ENCODE results near the gene PIANP.

DNA sequence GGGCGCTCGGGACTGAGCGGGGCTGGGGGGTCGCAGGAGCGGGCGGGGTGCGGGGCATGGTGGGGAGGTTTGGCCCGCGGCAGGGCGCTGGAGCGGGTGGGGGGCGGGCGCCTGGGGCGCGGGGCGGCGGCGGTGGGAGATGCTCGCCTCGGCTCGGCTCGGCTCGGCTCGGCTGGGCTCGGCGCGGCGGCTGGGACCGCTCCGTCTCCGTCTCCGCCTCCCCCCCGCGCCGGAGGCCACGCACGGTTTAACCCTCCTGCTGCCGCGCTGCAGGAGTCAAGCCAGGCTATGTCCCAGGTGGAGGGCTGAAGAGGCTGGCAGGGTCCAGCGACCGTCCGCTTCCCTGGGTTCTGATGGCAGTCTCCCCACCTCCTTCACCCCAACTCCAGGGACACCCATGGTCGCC is at the start of gene PIANP:
- TF ChIP-seq, protein P1, sequence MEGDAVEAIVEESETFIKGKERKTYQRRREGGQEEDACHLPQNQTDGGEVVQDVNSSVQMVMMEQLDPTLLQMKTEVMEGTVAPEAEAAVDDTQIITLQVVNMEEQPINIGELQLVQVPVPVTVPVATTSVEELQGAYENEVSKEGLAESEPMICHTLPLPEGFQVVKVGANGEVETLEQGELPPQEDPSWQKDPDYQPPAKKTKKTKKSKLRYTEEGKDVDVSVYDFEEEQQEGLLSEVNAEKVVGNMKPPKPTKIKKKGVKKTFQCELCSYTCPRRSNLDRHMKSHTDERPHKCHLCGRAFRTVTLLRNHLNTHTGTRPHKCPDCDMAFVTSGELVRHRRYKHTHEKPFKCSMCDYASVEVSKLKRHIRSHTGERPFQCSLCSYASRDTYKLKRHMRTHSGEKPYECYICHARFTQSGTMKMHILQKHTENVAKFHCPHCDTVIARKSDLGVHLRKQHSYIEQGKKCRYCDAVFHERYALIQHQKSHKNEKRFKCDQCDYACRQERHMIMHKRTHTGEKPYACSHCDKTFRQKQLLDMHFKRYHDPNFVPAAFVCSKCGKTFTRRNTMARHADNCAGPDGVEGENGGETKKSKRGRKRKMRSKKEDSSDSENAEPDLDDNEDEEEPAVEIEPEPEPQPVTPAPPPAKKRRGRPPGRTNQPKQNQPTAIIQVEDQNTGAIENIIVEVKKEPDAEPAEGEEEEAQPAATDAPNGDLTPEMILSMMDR (conservative IDR thresholded peaks at IDR 0.05; ENCODE audit: low read depth, low read length): no peak
- no peak for TF ChIP-seq RCOR1 (IDR thresholded peaks at IDR 0.05; ENCODE audit: insufficient replicate concordance, low read length)
- TF ChIP-seq, protein P2, sequence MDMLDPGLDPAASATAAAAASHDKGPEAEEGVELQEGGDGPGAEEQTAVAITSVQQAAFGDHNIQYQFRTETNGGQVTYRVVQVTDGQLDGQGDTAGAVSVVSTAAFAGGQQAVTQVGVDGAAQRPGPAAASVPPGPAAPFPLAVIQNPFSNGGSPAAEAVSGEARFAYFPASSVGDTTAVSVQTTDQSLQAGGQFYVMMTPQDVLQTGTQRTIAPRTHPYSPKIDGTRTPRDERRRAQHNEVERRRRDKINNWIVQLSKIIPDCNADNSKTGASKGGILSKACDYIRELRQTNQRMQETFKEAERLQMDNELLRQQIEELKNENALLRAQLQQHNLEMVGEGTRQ (IDR thresholded peaks at IDR 0.05; ENCODE audit: low read depth, low read length): no peak
- TF ChIP-seq POLR2A (IDR thresholded peaks at IDR 0.05; ENCODE audit: low read depth, low read length): no peak
- TF ChIP-seq RAD21 (IDR thresholded peaks at IDR 0.05; ENCODE audit: low read length): no peak
- TF ChIP-seq RFX5 (IDR thresholded peaks at IDR 0.05; ENCODE audit: low read depth, low read length): no peak
- no peak for TF ChIP-seq BHLHE40 (IDR thresholded peaks at IDR 0.05; ENCODE audit: low read depth, low read length)
- no peak for TF ChIP-seq MAFK (IDR thresholded peaks at IDR 0.05; ENCODE audit: low read depth, low read length)
- TF ChIP-seq CEBPB (IDR thresholded peaks at IDR 0.05; ENCODE audit: low read depth, low read length): no peak

All from IMR-90 (cell line).